PC-9 (cell line): Measurements from ENCODE around the gene KCTD16.

ENCODE experiments used
- EZH2 ChIP-seq: fragments of 200-600 bp; sonication (generic); IDR thresholded peaks from 2 replicates; pipeline ENCODE4 v1.8.0; 2017; ENCODE audit warnings: antibody characterized with exemption, low read depth
- TF ChIP-seq, protein P1 (sequence below): fragments of 200-600 bp; sonication (generic); conservative IDR thresholded peaks from 2 replicates; pipeline ENCODE4 v1.6.1; 2017; ENCODE audit warnings: mixed run types, antibody characterized with exemption, mild to moderate bottlenecking, moderate library complexity

DNA sequence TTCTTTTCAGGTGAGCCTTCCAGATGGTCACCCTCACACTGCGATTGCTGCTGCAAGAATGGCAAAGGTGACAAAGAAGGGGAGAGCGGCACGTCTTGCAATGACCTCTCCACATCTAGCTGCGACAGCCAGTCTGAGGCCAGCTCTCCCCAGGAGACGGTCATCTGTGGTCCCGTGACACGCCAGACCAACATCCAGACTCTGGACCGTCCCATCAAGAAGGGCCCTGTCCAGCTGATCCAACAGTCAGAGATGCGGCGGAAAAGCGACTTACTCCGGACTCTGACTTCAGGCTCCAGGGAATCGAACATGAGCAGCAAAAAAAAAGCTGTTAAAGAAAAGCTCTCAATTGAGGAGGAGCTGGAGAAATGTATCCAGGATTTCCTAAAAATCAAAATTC, 303.0 kb downstream of the KCTD16 start:
- TF ChIP-seq, protein P1, sequence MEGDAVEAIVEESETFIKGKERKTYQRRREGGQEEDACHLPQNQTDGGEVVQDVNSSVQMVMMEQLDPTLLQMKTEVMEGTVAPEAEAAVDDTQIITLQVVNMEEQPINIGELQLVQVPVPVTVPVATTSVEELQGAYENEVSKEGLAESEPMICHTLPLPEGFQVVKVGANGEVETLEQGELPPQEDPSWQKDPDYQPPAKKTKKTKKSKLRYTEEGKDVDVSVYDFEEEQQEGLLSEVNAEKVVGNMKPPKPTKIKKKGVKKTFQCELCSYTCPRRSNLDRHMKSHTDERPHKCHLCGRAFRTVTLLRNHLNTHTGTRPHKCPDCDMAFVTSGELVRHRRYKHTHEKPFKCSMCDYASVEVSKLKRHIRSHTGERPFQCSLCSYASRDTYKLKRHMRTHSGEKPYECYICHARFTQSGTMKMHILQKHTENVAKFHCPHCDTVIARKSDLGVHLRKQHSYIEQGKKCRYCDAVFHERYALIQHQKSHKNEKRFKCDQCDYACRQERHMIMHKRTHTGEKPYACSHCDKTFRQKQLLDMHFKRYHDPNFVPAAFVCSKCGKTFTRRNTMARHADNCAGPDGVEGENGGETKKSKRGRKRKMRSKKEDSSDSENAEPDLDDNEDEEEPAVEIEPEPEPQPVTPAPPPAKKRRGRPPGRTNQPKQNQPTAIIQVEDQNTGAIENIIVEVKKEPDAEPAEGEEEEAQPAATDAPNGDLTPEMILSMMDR: no peak
- TF ChIP-seq EZH2: no peak
